ENCODE results near the gene MEGF6. TPM values are rescaled to one million over a fixed set of nuclear protein-coding genes. Genes with fewer than 3 reads are reported as not detected.

The MEGF6 gene
- total RNA-seq, 2 donors from 2014 or later, result 67.3 to 82.5 TPM

GRCh38 chr1:3524556-3525203 lies 86.6 kb downstream of the MEGF6 start:
- Histone ChIP-seq H3K27me3 (replicated peaks; ENCODE audit: insufficient read depth) (no peaks in the 10 kb centered on the region), H3K9me3 (no peaks in the 10 kb centered on the region), H3K4me3 (no peak overlapping the region), H3K4me1 (replicated peaks) (peaks cover 9% of the 10 kb centered on the region), H3K36me3 (no peaks in the 10 kb centered on the region), H3K27ac (no peak overlapping the region)
- DNase-seq (ENCODE audit: low spot score), result no peak
- intact Hi-C loops (cut with DNase I), result no loop called here
- TF ChIP-seq POLR2AphosphoS5 (IDR thresholded peaks at IDR 0.05), result no peak
- TF ChIP-seq CTCF (IDR thresholded peaks at IDR 0.05), result no peak
- no peak for TF ChIP-seq POLR2A (IDR thresholded peaks at IDR 0.05)
- WGBS, result 89% methylated on average over 20 of the region's 20 CpGs

GRCh38 chr1:3523980-3524379 lies 87.3 kb downstream of the MEGF6 start:
- Histone ChIP-seq H3K4me3 (no peak overlapping the region), H3K27me3 (replicated peaks; ENCODE audit: insufficient read depth) (no peaks in the 10 kb centered on the region), H3K36me3 (no peaks in the 10 kb centered on the region), H3K27ac (no peak overlapping the region), H3K9me3 (no peaks in the 10 kb centered on the region), H3K4me1 (replicated peaks) (peaks cover 7% of the 10 kb centered on the region)
- intact Hi-C loops (cut with DNase I), result no loop called here
- DNase-seq (ENCODE audit: low spot score), result no peak
- 77% methylated on average over 13 of the region's 13 CpGs for WGBS
- TF ChIP-seq POLR2A (IDR thresholded peaks at IDR 0.05) (no peak), POLR2AphosphoS5 (IDR thresholded peaks at IDR 0.05) (no peak), CTCF (IDR thresholded peaks at IDR 0.05) (no peak)

DNA sequence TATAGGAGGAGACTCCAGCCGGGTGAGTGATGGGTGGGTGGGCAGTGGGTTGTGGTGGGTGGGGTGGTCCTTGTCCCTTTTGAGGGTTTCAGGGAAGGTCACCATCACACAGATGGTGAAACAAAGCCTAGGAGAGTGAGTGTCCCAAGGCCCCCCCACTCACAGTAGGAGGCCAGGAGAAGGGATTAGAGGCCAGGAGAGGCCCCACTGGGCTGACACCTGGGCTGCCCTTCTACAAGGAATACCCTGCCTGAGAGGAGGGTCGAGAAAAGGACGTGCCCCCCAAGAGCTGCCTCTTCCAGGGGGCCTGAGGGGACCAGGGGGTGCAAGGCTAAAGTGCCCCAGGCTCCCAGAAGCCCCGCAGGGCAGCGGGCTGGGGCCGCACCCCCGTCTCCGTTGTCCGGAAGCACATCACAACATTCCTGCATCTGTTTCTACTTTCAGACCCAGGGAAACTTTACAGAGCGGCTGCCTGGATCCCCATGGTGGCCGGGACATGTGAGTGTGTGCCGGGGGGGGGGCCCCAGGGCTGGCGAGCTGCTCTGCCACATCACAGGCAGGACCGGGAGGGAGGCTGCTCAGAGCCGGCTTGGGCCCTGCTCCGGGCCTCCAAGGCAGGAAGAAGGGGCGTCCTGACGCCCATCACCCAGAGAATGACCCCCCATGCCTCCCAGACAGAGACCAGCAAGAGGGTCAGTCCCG lies 88.6 kb downstream of the MEGF6 start:
- no peaks in the 10 kb centered on the region for H3K9me3 ChIP-seq
- no peak for TF ChIP-seq POLR2A (IDR thresholded peaks at IDR 0.05)
- no peak for TF ChIP-seq CTCF (IDR thresholded peaks at IDR 0.05)
- no peak for TF ChIP-seq POLR2AphosphoS5 (IDR thresholded peaks at IDR 0.05)
- no peak for DNase-seq (ENCODE audit: low spot score)
- no peaks in the 10 kb centered on the region for H3K4me1 ChIP-seq (replicated peaks)
- no peak overlapping the region for H3K27ac ChIP-seq
- intact Hi-C loops (cut with DNase I), result no loop called here
- H3K27me3 ChIP-seq (replicated peaks; ENCODE audit: insufficient read depth), result no peaks in the 10 kb centered on the region
- no peaks in the 10 kb centered on the region for H3K36me3 ChIP-seq
- WGBS, result 83% methylated on average over 15 of the region's 19 CpGs
- no peak overlapping the region for H3K4me3 ChIP-seq

DNA sequence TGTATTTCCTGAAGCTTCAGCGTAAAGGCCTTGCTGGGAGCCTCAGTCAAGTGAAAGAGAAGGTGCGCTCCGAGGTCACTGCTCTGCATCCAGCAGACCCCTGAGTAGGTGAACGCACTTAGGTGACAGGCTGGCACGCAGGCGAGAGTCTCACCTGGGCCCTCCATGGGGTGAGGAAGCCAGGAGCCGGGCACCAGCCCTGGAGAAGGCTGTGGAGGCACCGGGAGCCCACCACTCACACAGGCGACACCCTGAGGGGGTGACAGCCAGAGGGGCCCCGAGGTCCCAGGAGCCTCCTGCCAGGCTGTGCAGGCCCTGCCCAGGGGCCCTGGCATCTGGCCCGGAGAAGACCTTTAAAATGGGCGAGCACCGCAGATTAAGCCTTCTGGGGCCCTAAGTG lies 89.2 kb downstream of the MEGF6 start:
- 88% methylated on average over 13 of the region's 13 CpGs for WGBS
- no peak for TF ChIP-seq POLR2AphosphoS5 (IDR thresholded peaks at IDR 0.05)
- TF ChIP-seq POLR2A (IDR thresholded peaks at IDR 0.05), result no peak
- TF ChIP-seq CTCF (IDR thresholded peaks at IDR 0.05), result no peak
- intact Hi-C loops (cut with DNase I), result no loop called here
- H3K9me3 ChIP-seq, result no peaks in the 10 kb centered on the region
- H3K4me1 ChIP-seq (replicated peaks), result no peaks in the 10 kb centered on the region
- no peak for DNase-seq (ENCODE audit: low spot score)
- no peaks in the 10 kb centered on the region for H3K27me3 ChIP-seq (replicated peaks; ENCODE audit: insufficient read depth)
- H3K27ac ChIP-seq, result no peak overlapping the region
- H3K4me3 ChIP-seq, result no peak overlapping the region
- no peaks in the 10 kb centered on the region for H3K36me3 ChIP-seq

DNA sequence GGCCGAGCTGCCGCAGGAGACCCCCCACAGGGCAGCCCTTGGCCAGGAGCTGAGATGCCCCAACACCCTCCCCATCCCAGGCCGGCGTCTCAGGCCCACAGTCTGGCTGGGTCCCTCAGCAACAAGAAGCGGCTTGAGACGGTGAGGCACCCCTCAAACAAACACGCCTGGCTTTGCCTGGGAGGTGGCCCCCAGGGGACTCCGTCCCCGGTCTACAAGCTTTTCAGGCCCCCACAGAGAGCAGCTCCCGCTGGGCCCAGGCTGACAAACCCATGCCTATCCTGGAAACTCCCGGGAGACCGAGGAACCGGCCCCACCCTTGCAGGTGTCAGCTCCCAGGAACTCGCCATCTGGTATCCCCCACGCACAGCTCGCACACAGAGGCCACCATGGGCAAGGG lies 89.9 kb downstream of the MEGF6 start:
- intact Hi-C loops (cut with DNase I), result no loop called here
- H3K27ac ChIP-seq, result no peak overlapping the region

More for the DNA sequence above, 89.9 kb downstream of the MEGF6 start:
- Histone ChIP-seq H3K36me3 (no peaks in the 10 kb centered on the region), H3K4me3 (no peak overlapping the region), H3K27me3 (replicated peaks; ENCODE audit: insufficient read depth) (no peaks in the 10 kb centered on the region), H3K4me1 (replicated peaks) (no peaks in the 10 kb centered on the region), H3K9me3 (no peaks in the 10 kb centered on the region)
- WGBS, result 91% methylated on average over 16 of the region's 16 CpGs
- no peak for TF ChIP-seq CTCF (IDR thresholded peaks at IDR 0.05)
- TF ChIP-seq POLR2A (IDR thresholded peaks at IDR 0.05), result no peak
- TF ChIP-seq POLR2AphosphoS5 (IDR thresholded peaks at IDR 0.05), result no peak
- DNase-seq (ENCODE audit: low spot score), result no peak
